NCI-H524 (cell line): ENCODE measurements around the gene ADK.

ENCODE experiments used
- DNase-seq, 2 experiments: peaks; one replicate each; lab custom pipeline; 2025; lab: John Stamatoyannopoulos, UW

ADK gene

GRCh38 chr10:74363727-74364126, 212.7 kb downstream of the ADK start:
- DNase-seq = no peak

GRCh38 chr10:74365109-74365508, 214.1 kb downstream of the ADK start:
- no peak for DNase-seq

GRCh38 chr10:74371696-74372095, 220.7 kb downstream of the ADK start:
- no peak for DNase-seq

- DNase-seq = no peak
Observed at GRCh38 chr10:74373059-74373458, 222.0 kb downstream of the ADK start.

- no peak for DNase-seq
Observed at GRCh38 chr10:74377476-74377875, 226.5 kb downstream of the ADK start.

GRCh38 chr10:74379474-74379873, 228.5 kb downstream of the ADK start:
- no peak for DNase-seq

- no peak for DNase-seq
Observed at GRCh38 chr10:74380795-74381194, 229.8 kb downstream of the ADK start.

GRCh38 chr10:74381291-74381853, 230.4 kb downstream of the ADK start:
- DNase-seq = peak in 1 of 2 experiments; percentile 70

- no peak for DNase-seq
Observed at GRCh38 chr10:74382663-74383062, 231.6 kb downstream of the ADK start.

- no peak for DNase-seq
Observed at GRCh38 chr10:74383642-74384041, 232.6 kb downstream of the ADK start.

- no peak for DNase-seq
Observed at GRCh38 chr10:74384615-74385183, 233.7 kb downstream of the ADK start.

- no peak for DNase-seq
Observed at GRCh38 chr10:74388801-74389200, 237.8 kb downstream of the ADK start.

- DNase-seq = no peak
Observed at GRCh38 chr10:74391786-74392185, 240.8 kb downstream of the ADK start.

- no peak for DNase-seq
Observed at GRCh38 chr10:74394416-74394969, 243.5 kb downstream of the ADK start.

- DNase-seq = no peak
Observed at GRCh38 chr10:74400186-74400585, 249.2 kb downstream of the ADK start.

- no peak for DNase-seq
Observed at GRCh38 chr10:74406006-74406405, 255.0 kb downstream of the ADK start.

- DNase-seq = no peak
Observed at GRCh38 chr10:74415146-74415839, 264.3 kb downstream of the ADK start.

- peak in 1 of 2 experiments; percentile 3 for DNase-seq
Observed at GRCh38 chr10:74417397-74417796, 266.4 kb downstream of the ADK start.

- DNase-seq = peak; percentile 73 to 83
Observed at GRCh38 chr10:74418285-74418872, 267.4 kb downstream of the ADK start.

GRCh38 chr10:74419491-74419951, 268.5 kb downstream of the ADK start:
- peak; percentile 18 to 59 for DNase-seq

GRCh38 chr10:74419958-74420375, 268.9 kb downstream of the ADK start:
- peak in 1 of 2 experiments; percentile 26 for DNase-seq

GRCh38 chr10:74424565-74424964, 273.5 kb downstream of the ADK start:
- no peak for DNase-seq
